ENCODE measurements around the gene ALOXE3. TPM values are rescaled to one million over a fixed set of nuclear protein-coding genes. Genes with fewer than 3 reads are reported as not detected.

The ALOXE3 gene
- total and polyA plus RNA-seq, 5 donors from 2014 or later, result 0.15 to 0.51 (median 0.30) TPM; not detected in 1

- Mint-ChIP-seq H3K4me3 (peak overlapping the region in 1 of 4 donors; percentile 53), H3K9me3 (no peaks in the 10 kb centered on the region), H3K36me3 (no peaks in the 10 kb centered on the region), H3K27ac (no peak overlapping the region), H3K4me1 (peaks cover 0 to 6% (median 0%) of the 10 kb centered on the region in 4 donors), H3K27me3 (peaks cover 65% of the 10 kb centered on the region)
- ATAC-seq (ENCODE audit: low read depth in 2 of 2) (peak; percentile 42 to 46), DNase-seq (peak; percentile 47 to 73 (median 71))
- Histone ChIP-seq H3K27me3 (ENCODE audit: control insufficient read depth, insufficient read depth, low read length) (peaks cover 39% of the 10 kb centered on the region), H3K36me3 (ENCODE audit: control insufficient read depth, insufficient read depth, low read length) (no peaks in the 10 kb centered on the region), H3K4me3 (ENCODE audit: low read depth, low read length) (no peak overlapping the region), H3K4me1 (ENCODE audit: control insufficient read depth, insufficient read depth, low read length, poor library complexity, severe bottlenecking) (no peaks in the 10 kb centered on the region), H3K9me3 (ENCODE audit: control insufficient read depth in 2 of 2, low read length in 2 of 2) (no peaks in the 10 kb centered on the region), H3K27ac (ENCODE audit: insufficient read depth, low read length, poor library complexity, severe bottlenecking) (no peak overlapping the region)
These were observed 58.0 kb downstream of the ALOXE3 start for GRCh38 chr17:8060274-8060673.

- no peak for DNase-seq
- no peak overlapping the region for H3K4me3 Mint-ChIP-seq
- no peak for ATAC-seq (ENCODE audit: low read depth in 2 of 2)
- Histone ChIP-seq H3K27me3 (ENCODE audit: control insufficient read depth, insufficient read depth, low read length) (peaks cover 39% of the 10 kb centered on the region), H3K4me1 (ENCODE audit: control insufficient read depth, insufficient read depth, low read length, poor library complexity, severe bottlenecking) (no peaks in the 10 kb centered on the region), H3K9me3 (ENCODE audit: control insufficient read depth in 2 of 2, low read length in 2 of 2) (no peaks in the 10 kb centered on the region), H3K27ac (ENCODE audit: insufficient read depth, low read length, poor library complexity, severe bottlenecking) (no peak overlapping the region), H3K4me3 (ENCODE audit: low read depth, low read length) (no peak overlapping the region), H3K36me3 (ENCODE audit: control insufficient read depth, insufficient read depth, low read length) (no peaks in the 10 kb centered on the region)
- H3K4me1 Mint-ChIP-seq, result peaks cover 0 to 6% (median 0%) of the 10 kb centered on the region in 4 donors
- H3K9me3 Mint-ChIP-seq, result no peaks in the 10 kb centered on the region
- no peak overlapping the region for H3K27ac Mint-ChIP-seq
- H3K27me3 Mint-ChIP-seq, result peaks cover 58% of the 10 kb centered on the region
- H3K36me3 Mint-ChIP-seq, result no peaks in the 10 kb centered on the region
These were observed 59.2 kb downstream of the ALOXE3 start for GRCh38 chr17:8059131-8059530.

- H3K4me3 Mint-ChIP-seq, result no peak overlapping the region
- no peak overlapping the region for H3K27ac ChIP-seq (ENCODE audit: insufficient read depth, low read length, poor library complexity, severe bottlenecking)
- peaks cover 0 to 6% (median 0%) of the 10 kb centered on the region in 4 donors for H3K4me1 Mint-ChIP-seq
- H3K27ac Mint-ChIP-seq, result peak overlapping the region in 1 of 3 donors; percentile 12
- peaks cover 29% of the 10 kb centered on the region for H3K27me3 ChIP-seq (ENCODE audit: control insufficient read depth, insufficient read depth, low read length)
- ATAC-seq (ENCODE audit: low read depth in 2 of 2) (peak; percentile 85 to 88), DNase-seq (peak; percentile 30 to 76 (median 73))
- H3K9me3 ChIP-seq (ENCODE audit: control insufficient read depth in 2 of 2, low read length in 2 of 2), result no peaks in the 10 kb centered on the region
- no peaks in the 10 kb centered on the region for H3K36me3 ChIP-seq (ENCODE audit: control insufficient read depth, insufficient read depth, low read length)
- no peaks in the 10 kb centered on the region for H3K36me3 Mint-ChIP-seq
- H3K4me3 ChIP-seq (ENCODE audit: low read depth, low read length), result no peak overlapping the region
- no peaks in the 10 kb centered on the region for H3K4me1 ChIP-seq (ENCODE audit: control insufficient read depth, insufficient read depth, low read length, poor library complexity, severe bottlenecking)
- H3K27me3 Mint-ChIP-seq, result peaks cover 51% of the 10 kb centered on the region
- no peaks in the 10 kb centered on the region for H3K9me3 Mint-ChIP-seq
These were observed 60.6 kb downstream of the ALOXE3 start for GRCh38 chr17:8057691-8058114.

GRCh38 chr17:8056976-8057625 is 61.2 kb downstream of the ALOXE3 start:
- Mint-ChIP-seq H3K4me3 (no peak overlapping the region), H3K27ac (no peak overlapping the region), H3K36me3 (no peaks in the 10 kb centered on the region), H3K9me3 (no peaks in the 10 kb centered on the region), H3K4me1 (peaks cover 0 to 6% (median 0%) of the 10 kb centered on the region in 4 donors), H3K27me3 (peaks cover 45% of the 10 kb centered on the region)
- Histone ChIP-seq H3K4me3 (ENCODE audit: low read depth, low read length) (no peak overlapping the region), H3K27me3 (ENCODE audit: control insufficient read depth, insufficient read depth, low read length) (peaks cover 25% of the 10 kb centered on the region), H3K36me3 (ENCODE audit: control insufficient read depth, insufficient read depth, low read length) (no peaks in the 10 kb centered on the region), H3K4me1 (ENCODE audit: control insufficient read depth, insufficient read depth, low read length, poor library complexity, severe bottlenecking) (no peaks in the 10 kb centered on the region), H3K9me3 (ENCODE audit: control insufficient read depth in 2 of 2, low read length in 2 of 2) (no peaks in the 10 kb centered on the region), H3K27ac (ENCODE audit: insufficient read depth, low read length, poor library complexity, severe bottlenecking) (no peak overlapping the region)
- DNase-seq (no peak), ATAC-seq (ENCODE audit: low read depth in 2 of 2) (no peak)

GRCh38 chr17:8056232-8056975 is 61.9 kb downstream of the ALOXE3 start:
- H3K4me3 Mint-ChIP-seq, result no peak overlapping the region
- Histone ChIP-seq H3K4me1 (ENCODE audit: control insufficient read depth, insufficient read depth, low read length, poor library complexity, severe bottlenecking) (no peaks in the 10 kb centered on the region), H3K4me3 (ENCODE audit: low read depth, low read length) (no peak overlapping the region), H3K9me3 (ENCODE audit: control insufficient read depth in 2 of 2, low read length in 2 of 2) (no peaks in the 10 kb centered on the region), H3K27ac (ENCODE audit: insufficient read depth, low read length, poor library complexity, severe bottlenecking) (no peak overlapping the region), H3K36me3 (ENCODE audit: control insufficient read depth, insufficient read depth, low read length) (no peaks in the 10 kb centered on the region), H3K27me3 (ENCODE audit: control insufficient read depth, insufficient read depth, low read length) (peaks cover 25% of the 10 kb centered on the region)
- peaks cover 0 to 6% (median 0%) of the 10 kb centered on the region in 4 donors for H3K4me1 Mint-ChIP-seq
- no peaks in the 10 kb centered on the region for H3K36me3 Mint-ChIP-seq
- peak in 1 of 3 donors; percentile 26 for DNase-seq
- H3K9me3 Mint-ChIP-seq, result no peaks in the 10 kb centered on the region
- no peak overlapping the region for H3K27ac Mint-ChIP-seq
- peak in 1 of 2 donors; percentile 32 for ATAC-seq (ENCODE audit: low read depth in 2 of 2)
- peaks cover 38% of the 10 kb centered on the region for H3K27me3 Mint-ChIP-seq

- no peaks in the 10 kb centered on the region for H3K9me3 Mint-ChIP-seq
- H3K36me3 Mint-ChIP-seq, result no peaks in the 10 kb centered on the region
- DNase-seq (no peak), ATAC-seq (ENCODE audit: low read depth in 2 of 2) (no peak)
- Histone ChIP-seq H3K27ac (ENCODE audit: insufficient read depth, low read length, poor library complexity, severe bottlenecking) (no peak overlapping the region), H3K27me3 (ENCODE audit: control insufficient read depth, insufficient read depth, low read length) (peaks cover 21% of the 10 kb centered on the region), H3K4me3 (ENCODE audit: low read depth, low read length) (no peak overlapping the region), H3K4me1 (ENCODE audit: control insufficient read depth, insufficient read depth, low read length, poor library complexity, severe bottlenecking) (no peaks in the 10 kb centered on the region), H3K9me3 (ENCODE audit: control insufficient read depth in 2 of 2, low read length in 2 of 2) (no peaks in the 10 kb centered on the region), H3K36me3 (ENCODE audit: control insufficient read depth, insufficient read depth, low read length) (no peaks in the 10 kb centered on the region)
- H3K27me3 Mint-ChIP-seq, result peaks cover 35% of the 10 kb centered on the region
- H3K4me3 Mint-ChIP-seq, result no peak overlapping the region
- peaks cover 0 to 6% (median 0%) of the 10 kb centered on the region in 4 donors for H3K4me1 Mint-ChIP-seq
- H3K27ac Mint-ChIP-seq, result peak overlapping the region in 1 of 3 donors; percentile 38
These were observed 62.5 kb downstream of the ALOXE3 start for GRCh38 chr17:8055851-8056231.

- ATAC-seq (ENCODE audit: low read depth in 2 of 2), result no peak
- Histone ChIP-seq H3K36me3 (ENCODE audit: control insufficient read depth, insufficient read depth, low read length) (no peaks in the 10 kb centered on the region), H3K9me3 (ENCODE audit: control insufficient read depth in 2 of 2, low read length in 2 of 2) (no peaks in the 10 kb centered on the region), H3K27ac (ENCODE audit: insufficient read depth, low read length, poor library complexity, severe bottlenecking) (no peak overlapping the region), H3K4me1 (ENCODE audit: control insufficient read depth, insufficient read depth, low read length, poor library complexity, severe bottlenecking) (no peaks in the 10 kb centered on the region), H3K4me3 (ENCODE audit: low read depth, low read length) (no peak overlapping the region), H3K27me3 (ENCODE audit: control insufficient read depth, insufficient read depth, low read length) (peaks cover 8% of the 10 kb centered on the region)
- Mint-ChIP-seq H3K27me3 (peaks cover 24% of the 10 kb centered on the region), H3K27ac (no peak overlapping the region), H3K4me1 (peaks cover 0 to 6% (median 0%) of the 10 kb centered on the region in 4 donors), H3K36me3 (no peaks in the 10 kb centered on the region), H3K9me3 (no peaks in the 10 kb centered on the region), H3K4me3 (no peak overlapping the region)
- DNase-seq, result no peak
These were observed 64.7 kb downstream of the ALOXE3 start for GRCh38 chr17:8053600-8053999.

Measured in CD4-positive, CD25-positive, alpha-beta regulatory T cell (primary cell).